ENCODE measurements around the gene NFKBIZ. TPM values are rescaled to one million over a fixed set of nuclear protein-coding genes. Genes with fewer than 3 reads are reported as not detected.

Gene NFKBIZ
- total RNA-seq, 1 donor from 2014 or later: 20.5 TPM

DNA sequence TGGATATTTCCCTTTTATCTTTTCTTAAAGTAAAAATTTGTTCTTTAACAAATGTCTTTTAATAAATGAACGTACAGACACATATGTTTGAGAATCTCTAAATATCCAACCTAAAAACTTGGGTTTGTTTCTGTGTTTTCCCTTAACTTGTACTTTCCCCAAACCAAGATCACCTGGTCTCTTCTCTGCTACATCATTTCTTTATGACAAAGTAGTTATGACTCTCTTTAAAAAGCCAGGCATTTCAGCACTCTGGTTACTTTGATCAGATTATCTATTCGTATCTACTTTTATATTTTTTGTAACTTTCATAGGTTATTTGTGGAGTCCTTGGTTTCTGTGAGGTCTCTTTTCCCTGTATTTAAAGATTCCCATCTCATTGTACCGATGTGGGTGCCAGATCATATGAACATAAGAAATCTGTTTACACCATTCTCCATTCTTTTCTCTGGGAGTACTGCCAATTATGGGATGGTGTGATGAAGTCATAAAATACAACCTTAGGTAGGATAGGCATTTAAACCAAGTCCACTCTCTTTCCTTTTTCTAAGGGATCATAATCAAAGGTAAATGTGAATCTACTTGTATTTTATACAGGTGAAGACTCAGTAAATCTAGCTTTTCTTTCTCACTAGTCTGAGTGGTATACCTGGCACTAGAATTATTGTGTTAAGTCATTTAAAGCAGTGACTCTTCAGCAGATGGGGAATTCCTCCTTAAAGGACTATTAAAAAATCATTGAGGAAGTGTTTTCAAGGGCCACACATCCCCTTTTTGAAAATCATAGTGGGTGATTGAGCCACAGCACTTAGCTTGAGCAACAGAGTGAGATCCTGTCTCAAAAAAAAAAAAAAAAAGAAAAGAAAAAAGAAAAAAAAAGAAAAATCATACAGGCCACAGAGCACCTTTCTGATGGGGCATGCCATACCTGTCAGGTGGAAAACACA lies 12.4 kb upstream of the NFKBIZ start:
- peaks cover 5% of the 10 kb centered on the region for H3K4me1 Mint-ChIP-seq (ENCODE audit: unreplicated experiment)
- peaks cover 1% of the 10 kb centered on the region for H3K27me3 Mint-ChIP-seq (ENCODE audit: unreplicated experiment)
- TF ChIP-seq, protein P1, sequence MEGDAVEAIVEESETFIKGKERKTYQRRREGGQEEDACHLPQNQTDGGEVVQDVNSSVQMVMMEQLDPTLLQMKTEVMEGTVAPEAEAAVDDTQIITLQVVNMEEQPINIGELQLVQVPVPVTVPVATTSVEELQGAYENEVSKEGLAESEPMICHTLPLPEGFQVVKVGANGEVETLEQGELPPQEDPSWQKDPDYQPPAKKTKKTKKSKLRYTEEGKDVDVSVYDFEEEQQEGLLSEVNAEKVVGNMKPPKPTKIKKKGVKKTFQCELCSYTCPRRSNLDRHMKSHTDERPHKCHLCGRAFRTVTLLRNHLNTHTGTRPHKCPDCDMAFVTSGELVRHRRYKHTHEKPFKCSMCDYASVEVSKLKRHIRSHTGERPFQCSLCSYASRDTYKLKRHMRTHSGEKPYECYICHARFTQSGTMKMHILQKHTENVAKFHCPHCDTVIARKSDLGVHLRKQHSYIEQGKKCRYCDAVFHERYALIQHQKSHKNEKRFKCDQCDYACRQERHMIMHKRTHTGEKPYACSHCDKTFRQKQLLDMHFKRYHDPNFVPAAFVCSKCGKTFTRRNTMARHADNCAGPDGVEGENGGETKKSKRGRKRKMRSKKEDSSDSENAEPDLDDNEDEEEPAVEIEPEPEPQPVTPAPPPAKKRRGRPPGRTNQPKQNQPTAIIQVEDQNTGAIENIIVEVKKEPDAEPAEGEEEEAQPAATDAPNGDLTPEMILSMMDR (IDR thresholded peaks at IDR 0.05; ENCODE audit: unreplicated experiment): no peak
- no peak overlapping the region for H3K4me3 Mint-ChIP-seq (ENCODE audit: unreplicated experiment)
- no peaks in the 10 kb centered on the region for H3K36me3 Mint-ChIP-seq (ENCODE audit: low read depth, unreplicated experiment)
- DNase-seq (ENCODE audit: low spot score): no peak
- H3K9me3 Mint-ChIP-seq (ENCODE audit: unreplicated experiment): no peaks in the 10 kb centered on the region
- no peak overlapping the region for H3K27ac Mint-ChIP-seq (ENCODE audit: unreplicated experiment)

DNA sequence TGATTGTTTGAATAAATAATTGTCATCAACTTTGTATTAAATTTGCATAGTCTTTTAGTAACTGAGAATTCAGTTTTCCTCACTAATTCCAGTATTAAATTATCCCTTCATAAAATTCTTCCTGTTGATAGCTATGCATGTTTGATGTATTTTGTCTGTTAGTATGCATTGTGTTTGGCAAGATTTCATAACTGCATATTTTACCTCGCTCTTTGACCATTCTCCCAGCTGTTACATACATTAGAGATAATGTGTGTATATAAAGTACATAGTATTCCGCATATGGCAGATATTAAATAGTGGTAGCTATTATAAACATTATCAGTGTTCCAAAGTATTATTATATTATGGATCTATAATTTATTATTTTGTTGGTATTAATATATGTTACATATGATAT lies 10.6 kb upstream of the NFKBIZ start:
- peaks cover 5% of the 10 kb centered on the region for H3K4me1 Mint-ChIP-seq (ENCODE audit: unreplicated experiment)
- peaks cover 1% of the 10 kb centered on the region for H3K27me3 Mint-ChIP-seq (ENCODE audit: unreplicated experiment)
- H3K27ac Mint-ChIP-seq (ENCODE audit: unreplicated experiment): no peak overlapping the region
- no peaks in the 10 kb centered on the region for H3K36me3 Mint-ChIP-seq (ENCODE audit: low read depth, unreplicated experiment)
- TF ChIP-seq, protein P1 (IDR thresholded peaks at IDR 0.05; ENCODE audit: unreplicated experiment): no peak
- no peak overlapping the region for H3K4me3 Mint-ChIP-seq (ENCODE audit: unreplicated experiment)
- H3K9me3 Mint-ChIP-seq (ENCODE audit: unreplicated experiment): no peaks in the 10 kb centered on the region
- DNase-seq (ENCODE audit: low spot score): no peak

DNA sequence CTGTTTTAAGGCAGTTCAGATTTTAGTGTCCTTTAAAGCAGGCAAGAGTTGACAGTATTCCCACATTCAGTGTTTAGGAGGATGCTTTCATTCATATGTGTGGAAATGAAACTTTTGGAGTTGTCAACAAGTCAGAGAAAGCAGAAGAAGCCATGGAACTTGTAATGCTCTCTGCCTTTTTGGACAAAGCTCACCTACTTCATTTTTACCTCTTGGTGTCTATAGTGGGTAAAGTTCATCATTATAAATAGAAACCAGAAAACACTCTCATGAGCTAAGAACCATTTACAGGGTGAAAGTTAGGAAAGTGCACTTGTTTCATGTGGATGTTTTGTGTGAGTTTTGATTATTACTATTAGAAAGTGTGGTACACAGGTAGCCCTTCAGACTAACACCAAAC lies 9.2 kb upstream of the NFKBIZ start:
- Mint-ChIP-seq H3K9me3 (ENCODE audit: unreplicated experiment) (no peaks in the 10 kb centered on the region), H3K27ac (ENCODE audit: unreplicated experiment) (no peak overlapping the region), H3K4me1 (ENCODE audit: unreplicated experiment) (no peaks in the 10 kb centered on the region), H3K27me3 (ENCODE audit: unreplicated experiment) (peaks cover under 1% of the 10 kb centered on the region), H3K4me3 (ENCODE audit: unreplicated experiment) (no peak overlapping the region), H3K36me3 (ENCODE audit: low read depth, unreplicated experiment) (no peaks in the 10 kb centered on the region)
- DNase-seq (ENCODE audit: low spot score): no peak
- TF ChIP-seq, protein P1 (IDR thresholded peaks at IDR 0.05; ENCODE audit: unreplicated experiment): no peak

- H3K9me3 Mint-ChIP-seq (ENCODE audit: unreplicated experiment): no peaks in the 10 kb centered on the region
- DNase-seq (ENCODE audit: low spot score): no peak
- TF ChIP-seq, protein P1 (IDR thresholded peaks at IDR 0.05; ENCODE audit: unreplicated experiment): no peak
- H3K4me1 Mint-ChIP-seq (ENCODE audit: unreplicated experiment): no peaks in the 10 kb centered on the region
- no peaks in the 10 kb centered on the region for H3K36me3 Mint-ChIP-seq (ENCODE audit: low read depth, unreplicated experiment)
- no peak overlapping the region for H3K4me3 Mint-ChIP-seq (ENCODE audit: unreplicated experiment)
- H3K27me3 Mint-ChIP-seq (ENCODE audit: unreplicated experiment): no peaks in the 10 kb centered on the region
- H3K27ac Mint-ChIP-seq (ENCODE audit: unreplicated experiment): no peak overlapping the region
Measured at GRCh38 chr3:101842245-101842934, 6.9 kb upstream of the NFKBIZ start.

- TF ChIP-seq, protein P1 (IDR thresholded peaks at IDR 0.05; ENCODE audit: unreplicated experiment): no peak
Measured at GRCh38 chr3:101842935-101843330, 6.4 kb upstream of the NFKBIZ start.

More at GRCh38 chr3:101842935-101843330, 6.4 kb upstream of the NFKBIZ start:
- Mint-ChIP-seq H3K4me1 (ENCODE audit: unreplicated experiment) (no peaks in the 10 kb centered on the region), H3K4me3 (ENCODE audit: unreplicated experiment) (no peak overlapping the region), H3K27ac (ENCODE audit: unreplicated experiment) (no peak overlapping the region), H3K27me3 (ENCODE audit: unreplicated experiment) (peaks cover under 1% of the 10 kb centered on the region), H3K36me3 (ENCODE audit: low read depth, unreplicated experiment) (no peaks in the 10 kb centered on the region), H3K9me3 (ENCODE audit: unreplicated experiment) (no peaks in the 10 kb centered on the region)
- DNase-seq (ENCODE audit: low spot score): no peak
